SU-DHL-6 (cell line): ENCODE data around the gene PDE4D.

ENCODE experiments used
- H2AFZ ChIP-seq: fragments of 200-600 bp; sonication (generic); 2 replicates; pipeline ENCODE4 v1.6.1; 2014; ENCODE audit warnings: low read depth, mild to moderate bottlenecking, moderate library complexity, mixed read lengths, antibody characterized with exemption, low read length; ENCODE audit not compliant: severe bottlenecking
- H3F3A ChIP-seq: fragments of 200-600 bp; shearing (Covaris generic); 2 replicates; pipeline ENCODE4 v1.6.0; 2016; ENCODE audit warnings: antibody characterized with exemption, mild to moderate bottlenecking; ENCODE audit not compliant: insufficient read depth
- H3K27ac ChIP-seq: fragments of 200-600 bp; sonication (generic); 2 replicates; pipeline ENCODE4 v1.5.1; 2016; ENCODE audit warnings: low read depth, mild to moderate bottlenecking, low read length, moderate library complexity, mixed read lengths
- H3K27me3 ChIP-seq: fragments of 200-600 bp; sonication (generic), shearing (Covaris generic); 2 replicates; pipeline ENCODE4 v1.6.0; 2014; ENCODE audit warnings: mild to moderate bottlenecking, low read length
- H3K36me3 ChIP-seq: fragments of 200-600 bp; sonication (generic); 2 replicates; pipeline ENCODE4 v1.6.1; 2014; ENCODE audit warnings: mild to moderate bottlenecking, low read length, mixed read lengths
- H3K4me2 ChIP-seq: fragments of 300-600, 200-600 bp; shearing (Covaris generic), sonication (generic); 2 replicates; pipeline ENCODE4 v1.6.0; 2014; ENCODE audit warnings: low read length, low read depth, mild to moderate bottlenecking; ENCODE audit not compliant: poor library complexity, severe bottlenecking
- H3K4me3 ChIP-seq: fragments of 200-600 bp; sonication (generic); 2 replicates; pipeline ENCODE4 v1.5.1; 2014; ENCODE audit warnings: antibody characterized with exemption, low read length, mild to moderate bottlenecking, mixed read lengths; ENCODE audit not compliant: insufficient read depth, poor library complexity, severe bottlenecking
- H3K79me2 ChIP-seq: fragments of 200-600 bp; sonication (generic); 2 replicates; pipeline ENCODE4 v1.6.1; 2014; ENCODE audit warnings: mild to moderate bottlenecking, low read length, moderate library complexity; ENCODE audit not compliant: insufficient read depth
- H3K9ac ChIP-seq: fragments of 200-600 bp; sonication (generic); 2 replicates; pipeline ENCODE4 v1.7.0; 2014; ENCODE audit warnings: mild to moderate bottlenecking, low read length
- H3K9me2 ChIP-seq: fragments of 200-600 bp; sonication (generic); replicated peaks from 2 replicates; pipeline ENCODE4 v1.6.1; 2014; ENCODE audit warnings: low read length; ENCODE audit not compliant: insufficient read depth
- H3K9me3 ChIP-seq: fragments of 200-600 bp; sonication (generic); 2 replicates; pipeline ENCODE4 v1.6.1; 2014; ENCODE audit warnings: low read length, mixed read lengths; ENCODE audit not compliant: insufficient read depth
- H4K20me1 ChIP-seq: fragments of 200-600 bp; sonication (generic); 2 replicates; pipeline ENCODE4 v1.6.1; 2014; ENCODE audit warnings: low read depth, mild to moderate bottlenecking, antibody characterized with exemption, low read length, moderate library complexity, mixed read lengths
- EZH2phosphoT487 ChIP-seq: fragments of 200-600 bp; sonication (generic), shearing (Covaris generic); conservative IDR thresholded peaks from 2 replicates; pipeline ENCODE4 v1.6.1; 2018; ENCODE audit warnings: mild to moderate bottlenecking, antibody characterized with exemption, low read length, moderate library complexity, mixed read lengths
- TF ChIP-seq, protein P1 (sequence below): fragments of 200-600 bp; sonication (generic); IDR thresholded peaks from one replicate; pipeline ENCODE4 v1.5.1; 2017; ENCODE audit warnings: antibody characterized with exemption, mild to moderate bottlenecking, low read length, moderate library complexity; ENCODE audit not compliant: insufficient read depth, poor library complexity, severe bottlenecking

PDE4D gene

DNA sequence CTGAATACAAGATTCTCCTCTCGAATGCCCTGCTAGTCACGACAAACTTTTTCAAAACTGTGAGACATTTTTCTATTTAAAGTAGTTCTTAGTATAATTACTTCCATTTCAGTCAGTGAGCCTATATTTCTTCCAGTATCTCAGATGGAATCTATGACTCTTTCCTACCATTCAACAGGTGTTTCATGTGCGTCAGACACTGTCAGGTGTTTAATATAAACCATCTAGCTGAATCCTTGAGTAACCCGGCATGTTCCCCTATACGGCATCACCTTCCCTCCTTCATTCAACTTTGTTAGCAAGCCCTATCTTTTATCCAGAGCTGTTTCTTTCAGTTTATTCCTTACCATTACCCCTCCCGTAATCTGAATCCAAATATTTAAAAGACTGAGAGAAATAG, 891.8 kb downstream of the PDE4D start:
- Histone ChIP-seq H2AFZ (no peak overlapping the region), H3K4me2 (no peak overlapping the region), H3K27ac (no peak overlapping the region), H3K9me3 (no peaks in the 10 kb centered on the region), H3K9ac (no peak overlapping the region), H3K4me3 (no peak overlapping the region), H3F3A (no peaks in the 10 kb centered on the region), H3K27me3 (no peaks in the 10 kb centered on the region), H3K9me2 (no peaks in the 10 kb centered on the region), H3K36me3 (no peaks in the 10 kb centered on the region), H3K79me2 (no peaks in the 10 kb centered on the region), H4K20me1 (no peaks in the 10 kb centered on the region)
- TF ChIP-seq, protein P1, sequence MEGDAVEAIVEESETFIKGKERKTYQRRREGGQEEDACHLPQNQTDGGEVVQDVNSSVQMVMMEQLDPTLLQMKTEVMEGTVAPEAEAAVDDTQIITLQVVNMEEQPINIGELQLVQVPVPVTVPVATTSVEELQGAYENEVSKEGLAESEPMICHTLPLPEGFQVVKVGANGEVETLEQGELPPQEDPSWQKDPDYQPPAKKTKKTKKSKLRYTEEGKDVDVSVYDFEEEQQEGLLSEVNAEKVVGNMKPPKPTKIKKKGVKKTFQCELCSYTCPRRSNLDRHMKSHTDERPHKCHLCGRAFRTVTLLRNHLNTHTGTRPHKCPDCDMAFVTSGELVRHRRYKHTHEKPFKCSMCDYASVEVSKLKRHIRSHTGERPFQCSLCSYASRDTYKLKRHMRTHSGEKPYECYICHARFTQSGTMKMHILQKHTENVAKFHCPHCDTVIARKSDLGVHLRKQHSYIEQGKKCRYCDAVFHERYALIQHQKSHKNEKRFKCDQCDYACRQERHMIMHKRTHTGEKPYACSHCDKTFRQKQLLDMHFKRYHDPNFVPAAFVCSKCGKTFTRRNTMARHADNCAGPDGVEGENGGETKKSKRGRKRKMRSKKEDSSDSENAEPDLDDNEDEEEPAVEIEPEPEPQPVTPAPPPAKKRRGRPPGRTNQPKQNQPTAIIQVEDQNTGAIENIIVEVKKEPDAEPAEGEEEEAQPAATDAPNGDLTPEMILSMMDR = no peak
- TF ChIP-seq EZH2phosphoT487 = no peak

DNA sequence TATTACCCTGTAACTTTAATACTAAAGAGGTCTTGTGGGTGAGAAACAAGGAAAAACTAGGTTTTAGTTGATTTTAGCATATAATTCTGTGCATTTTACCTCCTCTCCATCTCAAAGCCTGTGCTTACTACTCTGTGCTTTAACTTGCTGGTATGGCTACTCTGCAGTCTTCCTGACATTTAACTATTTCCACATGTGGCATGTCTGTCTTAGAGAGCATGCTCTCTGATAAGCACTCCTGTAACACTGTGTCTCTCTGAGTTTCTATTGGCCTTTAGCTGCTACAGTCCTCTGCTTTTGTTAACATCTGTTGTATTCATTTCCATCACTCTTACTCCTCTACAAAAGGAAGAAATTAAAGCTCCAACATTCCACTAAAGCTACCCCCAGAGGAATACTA, 892.4 kb downstream of the PDE4D start:
- no peak overlapping the region for H3K27ac ChIP-seq
- no peaks in the 10 kb centered on the region for H3K27me3 ChIP-seq
- H2AFZ ChIP-seq = no peak overlapping the region
- no peak overlapping the region for H3K4me2 ChIP-seq
- TF ChIP-seq EZH2phosphoT487 = no peak
- TF ChIP-seq, protein P1 = no peak
- no peaks in the 10 kb centered on the region for H3K9me2 ChIP-seq
- no peaks in the 10 kb centered on the region for H3K79me2 ChIP-seq
- no peaks in the 10 kb centered on the region for H3K36me3 ChIP-seq
- no peak overlapping the region for H3K9ac ChIP-seq
- H3F3A ChIP-seq = no peaks in the 10 kb centered on the region
- H3K9me3 ChIP-seq = no peaks in the 10 kb centered on the region
- H4K20me1 ChIP-seq = no peaks in the 10 kb centered on the region
- no peak overlapping the region for H3K4me3 ChIP-seq

DNA sequence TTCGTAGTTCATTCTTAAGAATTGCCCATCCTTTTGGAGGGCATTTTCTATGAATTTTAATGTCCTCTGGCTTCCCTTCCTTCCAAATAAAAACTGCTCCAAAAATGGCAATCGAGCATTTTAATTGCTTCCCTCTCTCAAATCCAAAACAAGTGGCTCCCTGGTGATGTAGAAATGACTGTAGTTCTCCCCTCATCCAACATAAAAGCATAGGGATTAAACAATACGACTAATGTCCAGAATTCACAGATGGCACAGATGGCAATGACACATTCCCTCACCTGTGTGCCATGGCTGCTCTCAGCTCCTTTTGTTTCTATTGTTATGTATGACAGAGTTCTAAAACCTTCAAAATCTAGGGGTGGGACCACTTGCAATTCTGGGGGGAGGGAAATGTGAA, 893.3 kb downstream of the PDE4D start:
- Histone ChIP-seq H4K20me1 (no peaks in the 10 kb centered on the region), H3K27me3 (no peaks in the 10 kb centered on the region), H3K4me2 (no peak overlapping the region), H3K9me3 (no peaks in the 10 kb centered on the region), H3K27ac (no peak overlapping the region), H3K9me2 (no peaks in the 10 kb centered on the region), H2AFZ (no peak overlapping the region), H3F3A (no peaks in the 10 kb centered on the region), H3K9ac (no peak overlapping the region), H3K4me3 (no peak overlapping the region), H3K36me3 (no peaks in the 10 kb centered on the region), H3K79me2 (no peaks in the 10 kb centered on the region)
- no peak for TF ChIP-seq EZH2phosphoT487
- TF ChIP-seq, protein P1 = no peak

DNA sequence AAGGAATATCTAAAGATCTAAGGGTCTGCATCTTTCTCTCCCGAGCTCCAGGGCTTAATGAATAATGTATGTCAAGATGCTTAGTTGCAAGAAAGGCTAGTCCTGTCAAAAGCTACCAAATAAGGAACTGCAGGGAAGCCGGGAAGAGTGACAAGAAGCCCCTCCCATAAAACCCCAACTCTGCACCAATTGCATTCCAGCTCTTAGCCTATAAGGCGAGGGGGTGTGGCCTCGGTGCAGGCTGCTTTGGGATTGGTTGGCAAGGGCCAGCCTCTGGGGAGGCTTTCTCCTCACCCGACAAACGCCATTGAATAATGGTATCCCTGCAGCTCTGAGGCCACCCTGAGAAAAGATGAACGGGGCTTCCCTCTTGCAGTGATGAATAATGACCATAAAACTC, 893.7 kb downstream of the PDE4D start:
- Histone ChIP-seq H3K79me2 (no peaks in the 10 kb centered on the region), H4K20me1 (no peaks in the 10 kb centered on the region), H3K4me2 (no peak overlapping the region)

More for the DNA sequence above, 893.7 kb downstream of the PDE4D start:
- no peak for TF ChIP-seq EZH2phosphoT487
- TF ChIP-seq, protein P1 = no peak
- Histone ChIP-seq H3K9me2 (no peaks in the 10 kb centered on the region), H3F3A (no peaks in the 10 kb centered on the region), H2AFZ (no peak overlapping the region), H3K27me3 (no peaks in the 10 kb centered on the region), H3K9ac (no peak overlapping the region), H3K36me3 (no peaks in the 10 kb centered on the region), H3K4me3 (no peak overlapping the region), H3K27ac (no peak overlapping the region), H3K9me3 (no peaks in the 10 kb centered on the region)
